Ammon's horn (tissue), 1 donor: ENCODE data around the gene IQUB.
"Not testable (repeated sequence)": the region's sequence is repeated elsewhere in the genome, so short reads cannot be mapped to it uniquely, and the experiment has no call there.

Experiments used
- DNase-seq: peaks from one replicate; pipeline ENCODE4 v3.0.0-alpha.2; 2016; ENCODE audit warnings: low spot score

Gene IQUB

GRCh38 chr7:123492485-123492884, 41.9 kb downstream of the IQUB start:
- no peak for DNase-seq

DNA sequence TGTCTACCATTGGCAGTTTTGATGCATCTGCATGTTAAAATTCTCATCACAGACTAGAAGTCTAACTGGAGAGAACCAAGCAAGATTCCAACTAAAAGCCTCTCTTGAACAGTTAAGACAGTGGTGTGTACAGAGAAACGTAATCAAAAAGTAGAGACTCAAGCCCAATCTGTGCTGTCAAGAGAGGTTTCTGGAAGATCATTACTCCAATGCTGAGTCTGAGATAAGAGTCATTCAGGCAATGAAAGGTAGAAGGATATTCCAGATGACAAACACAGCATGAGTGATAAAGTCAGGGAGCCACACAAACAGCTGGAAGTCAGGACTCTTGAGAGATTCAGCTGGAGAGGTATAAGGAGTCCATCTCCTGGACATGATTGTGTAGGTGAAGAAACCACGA, 48.7 kb downstream of the IQUB start:
- DNase-seq: no peak

DNA sequence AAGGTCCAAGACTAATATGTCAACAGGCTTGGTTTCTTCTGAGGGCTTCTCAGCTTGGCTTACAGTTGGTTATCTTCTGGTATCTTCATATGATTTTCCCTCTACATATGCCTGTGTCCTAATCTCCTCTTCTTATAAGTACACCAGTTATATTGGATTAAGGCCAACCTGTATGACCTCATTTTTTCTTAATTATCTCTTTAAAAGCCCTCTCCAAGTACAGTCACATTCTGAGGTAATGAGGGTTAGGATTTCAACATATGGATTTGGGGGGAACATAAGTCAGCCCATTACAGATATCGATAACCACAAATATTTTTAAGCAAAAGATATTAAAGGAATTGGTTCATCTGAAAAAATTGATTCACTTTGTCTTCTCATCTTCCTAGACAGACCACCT, 49.2 kb downstream of the IQUB start:
- DNase-seq: no peak

DNA sequence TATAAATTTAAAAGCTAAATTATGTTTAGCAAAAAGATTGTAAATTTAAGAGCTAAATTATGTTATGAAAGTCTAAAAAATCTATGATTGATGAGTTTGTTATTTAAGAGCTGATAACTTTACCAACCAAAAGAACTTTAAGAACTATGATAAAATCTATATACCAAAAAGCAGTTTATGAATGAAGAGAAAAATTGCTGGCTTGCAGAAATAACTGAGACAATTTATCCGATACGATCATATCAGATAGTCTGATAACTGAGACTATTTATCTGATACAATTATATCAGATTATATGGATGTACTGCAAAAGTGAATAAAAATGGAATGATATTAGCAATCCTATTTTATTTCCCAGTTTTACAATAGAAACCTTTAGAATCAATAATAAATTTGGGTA, 50.2 kb downstream of the IQUB start:
- no peak for DNase-seq

DNA sequence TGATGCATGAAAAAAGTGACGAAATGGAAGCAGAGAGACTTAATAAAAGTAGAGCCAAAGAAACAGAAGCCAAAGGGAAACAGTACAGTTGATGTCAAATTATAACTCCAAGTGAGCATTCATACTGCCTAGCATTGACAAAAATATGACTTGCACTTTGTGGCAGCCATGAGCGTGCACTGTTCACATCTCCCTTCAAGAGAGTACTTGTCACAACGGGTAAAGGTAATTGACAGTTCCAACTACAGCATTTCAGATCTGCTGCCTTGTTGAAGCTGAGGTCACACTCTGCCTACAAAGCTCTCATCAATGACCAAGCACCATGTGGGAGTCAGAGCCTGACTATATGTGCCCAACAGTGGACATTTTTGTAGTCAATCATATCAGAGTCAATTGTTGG, 54.3 kb downstream of the IQUB start:
- DNase-seq: no peak

DNA sequence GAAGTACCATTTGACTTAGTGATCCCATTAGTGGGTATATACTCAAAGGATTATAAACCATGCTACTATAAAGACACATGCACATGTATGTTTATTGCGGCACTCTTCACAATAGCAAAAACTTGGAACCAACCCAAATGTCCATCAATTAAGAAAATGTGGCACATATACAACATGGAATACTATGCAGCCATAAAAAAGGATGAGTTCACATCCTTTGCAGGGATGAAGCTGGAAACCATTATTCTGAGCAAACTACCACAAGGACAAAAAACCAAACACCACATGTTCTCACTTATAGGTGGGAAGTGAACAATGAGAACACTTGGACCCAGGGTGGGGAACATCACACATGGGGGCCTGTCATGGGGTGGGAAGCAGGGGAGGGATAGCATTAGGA, 56.3 kb downstream of the IQUB start:
- DNase-seq: not testable (repeated sequence)

- no peak for DNase-seq
These were observed 61.5 kb downstream of the IQUB start for GRCh38 chr7:123472750-123473445.

DNA sequence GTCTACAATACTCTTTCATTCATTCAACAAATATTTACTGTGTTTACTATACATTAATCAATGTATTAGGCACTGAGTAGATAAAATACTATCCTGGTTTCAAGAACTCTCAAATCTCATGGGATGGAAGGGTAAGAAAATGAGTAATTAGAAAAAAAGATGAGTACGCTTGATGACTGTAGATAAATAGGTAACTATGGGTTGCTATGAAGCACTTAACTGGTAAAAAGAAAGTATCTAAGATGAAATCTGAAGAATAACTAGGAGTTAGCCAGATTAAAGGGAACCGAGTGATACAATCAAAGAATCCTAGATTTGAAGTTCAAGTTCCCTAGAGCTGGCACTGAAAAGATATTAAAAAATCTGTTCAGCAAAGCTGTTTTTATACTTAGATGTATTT, 62.1 kb downstream of the IQUB start:
- no peak for DNase-seq

DNA sequence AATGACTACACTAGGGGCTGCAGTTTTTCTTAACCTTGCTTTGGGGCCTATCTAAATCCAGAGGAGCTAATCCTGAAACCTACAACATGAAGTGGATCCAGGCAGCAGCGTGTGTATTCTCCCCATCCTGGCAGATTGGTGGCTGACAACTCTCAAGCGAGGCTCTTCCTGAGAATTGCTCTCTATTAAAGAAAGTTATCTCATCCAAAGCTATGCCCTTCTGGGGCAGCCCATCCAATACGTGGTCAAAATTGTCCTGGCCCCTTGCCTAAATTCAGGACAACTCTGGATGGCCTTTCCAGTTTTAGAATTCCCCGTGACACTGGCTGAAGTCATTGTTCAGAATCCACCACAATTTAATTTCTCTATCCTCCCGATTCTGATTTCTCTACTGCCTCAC, 66.1 kb downstream of the IQUB start:
- DNase-seq: no peak

DNA sequence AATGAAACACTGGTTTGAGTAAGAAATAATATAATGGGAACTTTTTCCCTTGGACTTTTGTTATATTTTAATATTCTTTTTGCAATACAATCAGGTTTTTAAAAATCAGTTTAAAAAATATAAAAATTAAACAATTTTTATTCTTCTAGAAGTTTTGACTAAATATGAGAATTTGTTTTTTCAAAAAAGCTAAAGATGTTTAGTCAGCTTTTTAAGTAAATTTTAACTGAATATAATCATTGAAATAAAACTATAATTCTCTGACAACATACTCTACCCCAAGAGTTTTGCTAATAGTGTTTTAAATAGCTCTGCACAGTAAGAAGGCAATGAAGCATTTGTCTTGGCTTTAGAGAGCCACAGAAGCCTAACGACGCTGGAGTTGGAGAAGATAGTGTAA, 70.5 kb downstream of the IQUB start:
- DNase-seq: no peak

DNA sequence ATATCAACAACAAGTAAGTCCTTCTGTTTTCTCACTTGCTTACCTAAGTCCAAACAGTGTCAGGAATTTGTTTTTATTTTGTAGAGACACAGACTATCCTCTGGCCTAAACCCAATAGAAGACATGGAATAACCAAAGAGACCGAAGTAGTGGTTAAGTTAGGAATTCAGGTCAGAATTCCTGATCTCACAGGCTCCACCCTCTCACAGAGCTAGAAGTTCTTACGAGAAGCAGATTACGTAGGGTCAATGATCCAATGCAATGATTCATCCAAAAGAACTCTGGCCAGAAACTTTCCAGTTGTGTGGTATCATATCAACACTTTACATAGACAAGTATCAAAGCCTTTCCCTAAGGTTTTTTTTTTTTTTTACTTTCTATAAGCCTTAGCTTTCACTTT, 73.8 kb downstream of the IQUB start:
- no peak for DNase-seq

DNA sequence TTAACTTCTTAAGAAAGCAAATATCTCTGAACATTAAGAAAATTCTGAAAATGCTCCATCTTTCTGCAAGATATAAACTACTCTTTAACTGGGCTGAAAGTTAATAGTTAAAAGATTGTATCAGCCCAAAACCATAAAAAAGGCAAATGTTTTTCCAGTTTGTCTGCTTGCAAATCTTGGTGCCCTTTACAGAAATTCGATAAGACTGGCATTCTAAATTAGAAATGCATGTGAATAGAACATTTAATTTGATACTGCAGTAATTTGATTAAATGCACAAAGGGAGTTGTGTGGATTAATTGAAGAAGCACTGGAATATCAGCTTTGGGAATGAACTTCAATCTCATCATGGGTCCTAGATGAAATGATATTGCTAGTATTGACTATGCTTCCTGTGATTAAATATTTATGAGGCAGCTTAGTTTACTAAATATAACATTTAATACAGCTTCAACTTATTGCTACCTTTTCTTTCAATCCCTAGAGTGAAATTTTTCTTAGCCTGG, 78.4 kb downstream of the IQUB start:
- DNase-seq: no peak

GRCh38 chr7:123440101-123440548, 94.3 kb downstream of the IQUB start:
- no peak for DNase-seq

DNA sequence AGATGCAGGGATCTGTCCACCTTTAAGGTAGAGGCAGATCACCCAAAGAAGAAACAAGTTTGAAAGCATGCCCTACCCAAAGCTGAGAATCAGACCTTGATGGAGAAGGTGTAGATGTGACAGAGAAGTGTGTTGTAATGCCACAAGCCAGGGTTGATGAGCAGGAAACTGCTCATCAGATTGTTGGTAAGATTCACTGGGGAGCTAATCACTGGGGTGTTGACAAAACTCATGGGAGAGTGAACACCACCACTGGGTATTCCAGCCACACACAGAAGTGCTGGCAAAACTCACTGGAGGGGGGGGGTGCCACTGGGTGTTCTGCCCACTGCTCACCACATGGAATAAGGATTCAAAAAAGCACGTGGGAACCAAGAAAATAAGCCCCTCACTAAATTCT, 95.2 kb downstream of the IQUB start:
- no peak for DNase-seq

- DNase-seq: no peak
These were observed 96.9 kb downstream of the IQUB start for GRCh38 chr7:123437447-123437995.

GRCh38 chr7:123435080-123435700, 99.2 kb downstream of the IQUB start:
- no peak for DNase-seq

DNA sequence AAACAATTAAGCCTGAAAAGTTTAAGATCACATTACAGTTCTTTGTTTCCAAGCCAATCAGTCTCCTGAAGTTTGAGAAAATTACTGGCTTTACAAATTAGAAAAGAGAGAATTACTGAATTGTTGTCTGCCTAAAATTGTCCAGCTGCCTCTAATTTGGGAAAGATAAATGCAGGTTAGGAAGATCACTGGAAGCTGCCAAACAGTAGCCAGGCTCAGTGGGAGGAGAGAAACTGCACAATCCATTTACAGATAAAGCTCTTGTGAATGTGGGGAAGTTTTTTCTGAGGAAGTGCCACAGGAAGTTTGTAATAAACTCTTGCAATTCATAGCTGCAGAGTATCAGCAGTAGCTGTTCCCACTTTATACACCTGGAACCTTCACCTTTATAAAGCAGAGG, 100.7 kb downstream of the IQUB start:
- no peak for DNase-seq

GRCh38 chr7:123432601-123433000, 101.8 kb downstream of the IQUB start:
- DNase-seq: no peak

DNA sequence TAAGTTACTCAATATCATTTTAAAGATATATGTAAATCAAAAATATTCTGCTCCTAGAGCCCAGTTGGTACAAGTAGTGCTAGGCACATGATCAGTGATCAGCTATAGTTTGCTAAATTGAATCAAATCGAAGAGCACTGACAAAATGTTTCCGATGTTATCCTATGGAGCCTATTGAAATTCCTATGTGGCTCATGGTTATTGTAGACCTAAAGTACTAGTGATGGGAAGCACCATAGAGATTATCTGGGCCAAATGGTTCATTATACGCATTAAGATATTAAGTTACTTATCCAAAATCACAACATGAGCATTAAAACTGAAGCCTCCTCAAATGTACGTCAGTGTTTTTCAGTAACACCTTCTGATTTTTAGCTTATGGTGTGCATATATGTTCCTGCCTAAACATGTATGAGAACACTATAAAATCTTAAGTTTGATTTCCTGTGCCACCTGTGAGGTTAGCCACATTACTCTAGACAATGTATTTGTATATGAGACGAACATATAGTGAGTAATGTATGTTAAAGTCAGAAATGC, 103.2 kb downstream of the IQUB start:
- DNase-seq: no peak

- no peak for DNase-seq
These were observed 109.1 kb downstream of the IQUB start for GRCh38 chr7:123425246-123425645.

- no peak for DNase-seq
These were observed 109.9 kb downstream of the IQUB start for GRCh38 chr7:123424463-123424862.

DNA sequence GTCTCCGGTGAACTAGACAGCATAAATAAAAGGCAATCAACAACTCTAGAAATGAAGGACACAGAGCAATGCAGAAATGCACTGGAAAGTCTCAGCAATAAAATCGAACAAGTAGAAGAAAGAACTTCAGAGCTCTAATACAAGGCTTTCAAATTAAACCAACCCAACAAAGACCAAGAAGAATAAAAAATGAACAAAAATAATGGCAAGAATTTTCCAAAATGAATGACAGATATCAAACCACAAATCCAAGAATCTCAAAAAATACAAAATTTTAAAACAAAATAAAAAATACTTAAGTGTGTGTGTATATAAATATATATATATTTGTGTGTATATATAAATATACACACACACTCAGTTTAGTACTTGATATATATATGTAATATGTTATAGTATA, 110.8 kb downstream of the IQUB start:
- DNase-seq: no peak

DNA sequence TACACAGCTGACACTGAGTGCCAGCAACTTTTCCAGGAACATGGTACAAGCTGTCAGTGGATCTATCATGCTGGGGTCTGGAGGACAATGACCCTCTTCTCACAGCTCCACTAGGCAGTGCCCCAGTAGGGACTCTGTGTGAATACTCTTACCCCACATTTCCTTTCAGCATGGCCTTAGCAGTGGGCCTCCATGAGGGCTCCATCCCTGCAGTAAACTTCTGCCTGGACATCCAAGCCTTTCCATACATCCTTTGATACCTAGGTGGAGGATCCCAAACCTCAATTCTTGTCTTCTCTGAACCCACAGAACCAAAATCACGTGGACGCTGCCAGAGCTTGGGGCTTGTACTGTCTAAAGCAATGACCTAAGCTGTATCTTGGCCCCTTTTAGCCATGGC, 116.8 kb downstream of the IQUB start:
- DNase-seq: no peak
